Measurements from ENCODE around the gene BSG. TPM values are rescaled to one million over a fixed set of nuclear protein-coding genes. Genes with fewer than 3 reads are reported as not detected.

Gene BSG
- total and polyA plus RNA-seq, 11 donors: 727 to 2,989 (median 1,462) TPM

GRCh38 chr19:607301-608154 lies 35.1 kb downstream of the BSG start:
- ATAC-seq (no peak), DNase-seq (no peak)
- Histone ChIP-seq H3K4me3 (no peak overlapping the region), H3K36me3 (no peaks in the 10 kb centered on the region), H3K4me1 (peaks cover 0 to 33% (median 13%) of the 10 kb centered on the region in 12 donors), H3K9me3 (no peaks in the 10 kb centered on the region), H3K27ac (no peak overlapping the region), H3K27me3 (no peaks in the 10 kb centered on the region)
- no peak for TF ChIP-seq POLR2A (IDR thresholded peaks at IDR 0.05)
- TF ChIP-seq, protein P1, sequence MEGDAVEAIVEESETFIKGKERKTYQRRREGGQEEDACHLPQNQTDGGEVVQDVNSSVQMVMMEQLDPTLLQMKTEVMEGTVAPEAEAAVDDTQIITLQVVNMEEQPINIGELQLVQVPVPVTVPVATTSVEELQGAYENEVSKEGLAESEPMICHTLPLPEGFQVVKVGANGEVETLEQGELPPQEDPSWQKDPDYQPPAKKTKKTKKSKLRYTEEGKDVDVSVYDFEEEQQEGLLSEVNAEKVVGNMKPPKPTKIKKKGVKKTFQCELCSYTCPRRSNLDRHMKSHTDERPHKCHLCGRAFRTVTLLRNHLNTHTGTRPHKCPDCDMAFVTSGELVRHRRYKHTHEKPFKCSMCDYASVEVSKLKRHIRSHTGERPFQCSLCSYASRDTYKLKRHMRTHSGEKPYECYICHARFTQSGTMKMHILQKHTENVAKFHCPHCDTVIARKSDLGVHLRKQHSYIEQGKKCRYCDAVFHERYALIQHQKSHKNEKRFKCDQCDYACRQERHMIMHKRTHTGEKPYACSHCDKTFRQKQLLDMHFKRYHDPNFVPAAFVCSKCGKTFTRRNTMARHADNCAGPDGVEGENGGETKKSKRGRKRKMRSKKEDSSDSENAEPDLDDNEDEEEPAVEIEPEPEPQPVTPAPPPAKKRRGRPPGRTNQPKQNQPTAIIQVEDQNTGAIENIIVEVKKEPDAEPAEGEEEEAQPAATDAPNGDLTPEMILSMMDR (IDR thresholded peaks at IDR 0.05): no peak
- intact Hi-C loops (cut with DNase I): no loop called here
- 79 to 86% (median 84%) methylated on average over 21 to 30 of the region's 30 CpGs for WGBS, 4 donors

- Histone ChIP-seq H3K4me1 (peaks cover 0 to 33% (median 13%) of the 10 kb centered on the region in 12 donors), H3K27ac (peak overlapping the region in 7 of 12 donors; percentile 20 to 68 (median 46))
These were observed 36.0 kb downstream of the BSG start for GRCh38 chr19:608155-609003.

GRCh38 chr19:609004-609346 lies 36.6 kb downstream of the BSG start:
- TF ChIP-seq, protein P1 (IDR thresholded peaks at IDR 0.05): no peak
- TF ChIP-seq POLR2A (IDR thresholded peaks at IDR 0.05): no peak
- peak overlapping the region in 9 of 12 donors; percentile 20 to 68 (median 59) for H3K27ac ChIP-seq

More at GRCh38 chr19:608155-609003, 36.0 kb downstream of the BSG start:
- no peak for DNase-seq
- H3K27me3 ChIP-seq: no peaks in the 10 kb centered on the region
- 72 to 85% (median 80%) methylated on average over 21 to 30 of the region's 30 CpGs for WGBS, 4 donors
- H3K4me3 ChIP-seq: no peak overlapping the region
- H3K9me3 ChIP-seq: no peaks in the 10 kb centered on the region
- TF ChIP-seq, protein P1 (IDR thresholded peaks at IDR 0.05): no peak
- no peak for TF ChIP-seq POLR2A (IDR thresholded peaks at IDR 0.05)
- ATAC-seq: peak; percentile 15 to 28 (median 20)
- no peaks in the 10 kb centered on the region for H3K36me3 ChIP-seq
- intact Hi-C loops (cut with DNase I): no loop called here

More at GRCh38 chr19:609004-609346, 36.6 kb downstream of the BSG start:
- Histone ChIP-seq H3K4me3 (no peak overlapping the region), H3K4me1 (peaks cover 0 to 33% (median 13%) of the 10 kb centered on the region in 12 donors), H3K27me3 (no peaks in the 10 kb centered on the region), H3K9me3 (no peaks in the 10 kb centered on the region), H3K36me3 (no peaks in the 10 kb centered on the region)
- ATAC-seq (peak; percentile 59 to 83 (median 66)), DNase-seq (peak; percentile 67 to 80 (median 74))
- WGBS, 4 donors: 46 to 63% (median 53%) methylated on average over 18 to 22 of the region's 22 CpGs
- intact Hi-C loops (cut with DNase I): no loop called here

Data from heart left ventricle (tissue), 16 donors.